Colonic mucosa (tissue), 4 donors: Measurements from ENCODE around the gene NAA50. TPM values are rescaled to one million over a fixed set of nuclear protein-coding genes. Genes with fewer than 3 reads are reported as not detected.

ENCODE experiments used
- DNase-seq: peaks from one replicate; pipeline ENCODE4 v3.0.0-alpha.2; 2020
- H3K27ac ChIP-seq: fragments of 200-600 bp; one replicate; pipeline ENCODE4 v1.8.0; 2021
- H3K27me3 ChIP-seq: fragments of 200-600 bp; one replicate; pipeline ENCODE4 v1.8.0; 2021
- H3K36me3 ChIP-seq: fragments of 200-600 bp; one replicate; pipeline ENCODE4 v1.8.0; 2021
- H3K4me1 ChIP-seq: fragments of 200-600 bp; one replicate; pipeline ENCODE4 v1.8.0; 2021; ENCODE audit warnings: mild to moderate bottlenecking
- H3K4me3 ChIP-seq: fragments of 200-600 bp; one replicate; pipeline ENCODE4 v1.8.0; 2021
- H3K9ac ChIP-seq, 2 donors: one replicate each; pipeline ENCODE4 v1.7.0; 2013; ENCODE audit warnings: control low read depth in 2 of 2, low read depth in 2 of 2, low read length in 2 of 2
- H3K9me3 ChIP-seq: fragments of 200-600 bp; one replicate; pipeline ENCODE4 v1.8.0; 2021
- CTCF ChIP-seq: fragments of 200-600 bp; IDR thresholded peaks from one replicate; pipeline ENCODE4 v1.8.0; 2022; ENCODE audit warnings: antibody characterized with exemption, mild to moderate bottlenecking
- intact Hi-C: fragments of 100-400 bp; cut with DNase I; formaldehyde crosslinking; loops from one replicate; pipeline ENCODE4 v1.14.1; 2022
- total RNA-seq, 2 donors: library from RNA; stranded (reverse); fragmentation: NEBNext Ultra II Directional in 1 of 2; extraction: Animal tissue kit (Norgen Biotek cat#: 25700) in 1 of 2; gene quantifications; one replicate each; pipeline ENCODE4 v1.2.1, GENCODE V29; 2021
- donor health status: healthy.
- donor health status: DM: no; HTN: no; CAD: no.
- donor health status: DM: no; HTN: no; CAD: no.

The NAA50 gene
- total RNA-seq, 2 donors from 2014 or later, result 107 to 124 TPM

GRCh38 chr3:113697500-113698090 is 48.5 kb downstream of the NAA50 start:
- Histone ChIP-seq H3K4me3 (peak overlapping the region; percentile 68), H3K27me3 (no peaks in the 10 kb centered on the region), H3K4me1 (peaks cover 6% of the 10 kb centered on the region), H3K27ac (peak overlapping the region; percentile 84), H3K9ac (peak overlapping the region; percentile 53 to 99), H3K36me3 (no peaks in the 10 kb centered on the region), H3K9me3 (no peaks in the 10 kb centered on the region)
- no peak for TF ChIP-seq CTCF
- intact Hi-C loops, result no loop called here
- DNase-seq, result no peak

GRCh38 chr3:113696658-113697499 is 49.2 kb downstream of the NAA50 start:
- DNase-seq, result peak; percentile 99
- peaks cover 6% of the 10 kb centered on the region for H3K4me1 ChIP-seq
- no peaks in the 10 kb centered on the region for H3K36me3 ChIP-seq
- intact Hi-C loops, result no loop called here
- H3K27me3 ChIP-seq, result no peaks in the 10 kb centered on the region
- H3K9ac ChIP-seq, result peak overlapping the region; percentile 53 to 99
- TF ChIP-seq CTCF, result no peak
- peak overlapping the region; percentile 68 for H3K4me3 ChIP-seq
- peak overlapping the region; percentile 96 for H3K27ac ChIP-seq
- no peaks in the 10 kb centered on the region for H3K9me3 ChIP-seq

DNA sequence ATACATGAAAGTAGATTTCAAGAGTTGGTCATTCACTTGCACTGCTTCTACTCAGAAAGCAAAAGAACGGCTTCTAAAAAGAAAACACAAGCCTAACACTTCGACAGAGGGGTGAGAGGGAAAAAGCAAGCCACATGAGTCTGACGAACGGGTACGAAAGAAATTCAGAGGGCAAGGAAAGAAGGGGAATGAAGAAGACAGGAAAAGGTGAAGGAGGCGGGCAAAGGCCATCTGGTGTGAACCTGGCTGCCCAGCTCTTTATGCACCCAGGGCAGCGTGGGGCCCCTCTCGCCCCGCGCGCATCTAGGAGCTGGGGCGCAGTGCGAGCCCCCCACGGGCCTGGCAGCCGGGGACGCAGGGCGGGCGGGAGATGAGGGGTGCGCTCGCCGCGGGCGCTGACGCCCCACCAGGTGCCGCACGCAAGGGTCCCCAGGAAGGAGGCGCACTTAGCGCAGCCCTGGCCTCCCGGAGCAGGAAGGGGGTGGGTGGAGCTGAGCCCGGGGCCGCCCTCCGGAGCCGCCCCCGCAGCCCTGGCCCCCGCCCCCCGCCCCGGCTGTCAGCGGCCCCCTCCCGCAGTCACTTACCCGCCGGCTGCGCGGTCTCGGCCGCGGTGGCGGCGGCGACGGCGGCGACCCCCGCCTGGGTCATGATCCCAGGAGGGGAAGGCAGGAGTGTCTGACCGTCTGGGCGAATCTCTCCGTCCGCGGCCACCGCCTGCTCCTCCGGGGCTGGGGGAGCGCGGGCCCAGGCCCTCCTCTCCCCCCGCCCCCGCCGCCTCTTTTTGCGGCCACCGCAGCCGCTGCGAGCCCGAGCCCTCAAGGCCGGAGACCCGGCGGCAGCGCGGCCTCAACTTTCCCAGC is 50.0 kb downstream of the NAA50 start, which contains the start of gene USF3:
Gene USF3, minus strand, starts transcription at position 857 of the 860 bp plus-strand sequence. CDS start 21,764 bp downstream, outside the sequence.
- intact Hi-C loops, result no loop called here
- Histone ChIP-seq H3K36me3 (no peaks in the 10 kb centered on the region), H3K9me3 (no peaks in the 10 kb centered on the region), H3K9ac (peak within 1 kb of the TSS; percentile 95 to 99), H3K4me1 (peaks cover 6% of the 10 kb centered on the region), H3K27me3 (no peaks in the 10 kb centered on the region), H3K4me3 (peak within 1 kb of the TSS; percentile 68), H3K27ac (peak within 1 kb of the TSS; percentile 96)
- TF ChIP-seq CTCF, result peak; percentile 30
- DNase-seq, result peak; percentile 85

DNA sequence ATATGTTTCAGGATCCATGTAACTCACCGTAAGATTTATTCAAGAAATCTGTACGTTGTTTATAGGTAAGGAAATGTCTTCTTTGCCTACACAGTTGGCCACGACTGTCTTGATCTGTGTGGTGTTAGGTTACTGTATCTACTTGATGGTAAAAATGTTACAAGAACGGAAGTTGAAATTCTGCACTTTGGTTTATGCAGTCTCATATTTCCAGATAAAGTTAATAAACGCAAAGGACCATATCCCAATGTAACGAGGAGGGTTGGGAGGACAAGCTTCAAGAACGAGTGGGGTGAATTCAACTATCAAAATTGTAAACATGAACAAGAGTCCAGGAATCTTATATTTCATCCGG is 50.6 kb downstream of the NAA50 start:
- intact Hi-C loops, result no loop called here
- H3K27me3 ChIP-seq, result no peaks in the 10 kb centered on the region
- H3K4me3 ChIP-seq, result peak overlapping the region; percentile 68
- H3K9ac ChIP-seq, result peak overlapping the region; percentile 80 to 95
- no peak for TF ChIP-seq CTCF
- H3K4me1 ChIP-seq, result peaks cover 6% of the 10 kb centered on the region
- no peaks in the 10 kb centered on the region for H3K9me3 ChIP-seq
- DNase-seq, result no peak
- no peaks in the 10 kb centered on the region for H3K36me3 ChIP-seq
- peak overlapping the region; percentile 96 for H3K27ac ChIP-seq

GRCh38 chr3:113690482-113690881 is 55.6 kb downstream of the NAA50 start:
- H3K4me1 ChIP-seq, result peaks cover 6% of the 10 kb centered on the region

More at GRCh38 chr3:113690482-113690881, 55.6 kb downstream of the NAA50 start:
- intact Hi-C loops, result no loop called here
- Histone ChIP-seq H3K9ac (no peak overlapping the region), H3K9me3 (no peaks in the 10 kb centered on the region), H3K36me3 (no peaks in the 10 kb centered on the region), H3K4me3 (no peak overlapping the region), H3K27ac (no peak overlapping the region), H3K27me3 (no peaks in the 10 kb centered on the region)
- no peak for DNase-seq
- no peak for TF ChIP-seq CTCF
